IMR-90 (cell line): ENCODE results near the gene BHLHE23. TPM values are rescaled to one million over a fixed set of nuclear protein-coding genes. Genes with fewer than 3 reads are reported as not detected.

Source experiments
- ATAC-seq: fragments of 200-7000 bp; cut with Tn5 transposase; 2 replicates; pipeline ENCODE4 v1.9.1; 2020; ENCODE audit warnings: low read depth, mild to moderate bottlenecking, moderate library complexity
- BruUV-seq: library from RNA; stranded (reverse); fragments of 400-500 nt; replicated peaks from 2 replicates; lab custom pipeline; 2021; lab: Mats Ljungman, UMichigan
- CTCF ChIA-PET: fragments of 300-600 bp; formaldehyde crosslinking; extraction: SDS; loops from one replicate; lab custom pipeline; 2021; ENCODE audit warnings: antibody characterized with exemption; lab: Yijun Ruan, JAX
- POLR2A ChIA-PET: fragments of 300-600 bp; sonication (Branson Sonifier 250); formaldehyde crosslinking; loops from one replicate; lab custom pipeline; 2022; ENCODE audit warnings: antibody characterized with exemption; ENCODE audit not compliant: unreplicated experiment; lab: Charles Lee
- DNase-seq: peaks from one replicate; pipeline ENCODE4 v3.0.0; 2013
- H2AFZ ChIP-seq: replicated peaks from 2 replicates; pipeline ENCODE3; 2013; ENCODE audit warnings: low read length, mild to moderate bottlenecking; ENCODE audit not compliant: poor library complexity
- H2AK5ac ChIP-seq: 2 replicates; pipeline ENCODE4 v1.6.1; 2013; ENCODE audit warnings: low read depth, low read length, inconsistent platforms
- H2AK9ac ChIP-seq: replicated peaks from 2 replicates; pipeline ENCODE3; 2013; ENCODE audit warnings: mild to moderate bottlenecking, low read depth, low read length, moderate library complexity; ENCODE audit not compliant: poor library complexity
- H2BK120ac ChIP-seq: 2 replicates; pipeline ENCODE4 v1.6.1; 2013; ENCODE audit warnings: low read depth, low read length, inconsistent platforms
- H2BK15ac ChIP-seq: 3 replicates; pipeline ENCODE4 v1.6.1; 2013; ENCODE audit warnings: low read depth, low read length, inconsistent platforms
- H2BK20ac ChIP-seq: 2 replicates; pipeline ENCODE4 v1.6.1; 2013; ENCODE audit warnings: low read depth, mild to moderate bottlenecking, inconsistent platforms, low read length, moderate library complexity
- H2BK5ac ChIP-seq: 2 replicates; pipeline ENCODE4 v1.6.1; 2013; ENCODE audit warnings: mild to moderate bottlenecking, low read depth, low read length, inconsistent platforms; ENCODE audit not compliant: poor library complexity, severe bottlenecking
- H3K14ac ChIP-seq: replicated peaks from 2 replicates; pipeline ENCODE4 v1.6.1; 2013; ENCODE audit warnings: low read depth, low read length, inconsistent platforms
- H3K18ac ChIP-seq: 2 replicates; pipeline ENCODE4 v1.6.1; 2013; ENCODE audit warnings: low read depth, low read length, control low read depth
- H3K23ac ChIP-seq: 2 replicates; pipeline ENCODE4 v1.6.1; 2013; ENCODE audit warnings: low read depth, low read length, inconsistent platforms
- H3K27ac ChIP-seq: 2 replicates; pipeline ENCODE4 v1.5.1; 2013; ENCODE audit warnings: mild to moderate bottlenecking, control low read depth, low read length; ENCODE audit not compliant: insufficient read depth
- H3K27me3 ChIP-seq: 2 replicates; pipeline ENCODE4 v1.6.1; 2013; ENCODE audit warnings: low read length; ENCODE audit not compliant: control insufficient read depth, insufficient read depth
- H3K36me3 ChIP-seq: 2 replicates; pipeline ENCODE4 v1.6.1; 2013; ENCODE audit warnings: low read length, mixed read lengths; ENCODE audit not compliant: control insufficient read depth, insufficient read depth
- H3K4ac ChIP-seq: 2 replicates; pipeline ENCODE4 v1.6.1; 2013; ENCODE audit warnings: low read depth, low read length, inconsistent platforms
- H3K4me1 ChIP-seq: 2 replicates; pipeline ENCODE4 v1.6.1; 2013; ENCODE audit warnings: low read length, mixed read lengths; ENCODE audit not compliant: control insufficient read depth, insufficient read depth
- H3K4me2 ChIP-seq: 2 replicates; pipeline ENCODE4 v1.6.1; 2013; ENCODE audit warnings: low read depth, mild to moderate bottlenecking, control low read depth, low read length, moderate library complexity
- H3K4me3 ChIP-seq: 2 replicates; pipeline ENCODE4 v1.5.1; 2013; ENCODE audit warnings: low read depth, mild to moderate bottlenecking, control low read depth, low read length, moderate library complexity; ENCODE audit not compliant: insufficient read depth
- H3K56ac ChIP-seq: 2 replicates; pipeline ENCODE4 v1.6.1; 2013; ENCODE audit warnings: low read length, inconsistent platforms; ENCODE audit not compliant: insufficient read depth; ENCODE audit errors: extremely low read depth
- H3K79me1 ChIP-seq, 2 experiments: 2 replicates each; pipeline ENCODE4 v1.6.1; 2013; ENCODE audit warnings: low read length in 2 of 2, inconsistent platforms in 1 of 2, low read depth in 1 of 2
- H3K9ac ChIP-seq: 2 replicates; pipeline ENCODE4 v1.6.1; 2013; ENCODE audit warnings: low read depth, low read length, control low read depth
- H3K9me1 ChIP-seq: 2 replicates; pipeline ENCODE4 v1.6.1; 2013; ENCODE audit warnings: low read length, inconsistent platforms; ENCODE audit not compliant: insufficient read depth
- H3K9me3 ChIP-seq: 2 replicates; pipeline ENCODE4 v1.6.1; 2013; ENCODE audit warnings: low read length; ENCODE audit not compliant: control insufficient read depth, insufficient read depth
- H4K20me1 ChIP-seq: 2 replicates; pipeline ENCODE4 v1.6.1; 2013; ENCODE audit warnings: low read length, inconsistent platforms; ENCODE audit not compliant: insufficient read depth
- H4K5ac ChIP-seq: 2 replicates; pipeline ENCODE4 v1.6.1; 2013; ENCODE audit warnings: mild to moderate bottlenecking, low read depth, low read length, control low read depth
- H4K8ac ChIP-seq, 2 experiments: 2 replicates each; pipeline ENCODE4 v1.6.1; 2013; ENCODE audit warnings: low read depth in 2 of 2, low read length in 2 of 2, control low read depth in 1 of 2, inconsistent platforms in 1 of 2
- H4K91ac ChIP-seq: 2 replicates; pipeline ENCODE4 v1.6.1; 2013; ENCODE audit warnings: low read depth, low read length, inconsistent platforms; ENCODE audit not compliant: insufficient read depth
- CEBPB ChIP-seq: IDR thresholded peaks from 2 replicates; pipeline ENCODE4 v1.6.1; 2012; ENCODE audit warnings: low read depth, low read length, improper control_type of control experiment
- MAZ ChIP-seq: IDR thresholded peaks from 2 replicates; pipeline ENCODE4 v1.6.1; 2012; ENCODE audit warnings: low read depth, mild to moderate bottlenecking, low read length, improper control_type of control experiment, moderate library complexity, borderline replicate concordance
- NFE2L2 ChIP-seq: fragments of 150-350 bp; IDR thresholded peaks from 2 replicates; pipeline ENCODE4 v1.6.1; 2016; ENCODE audit warnings: low read depth, mild to moderate bottlenecking, low read length
- RAD21 ChIP-seq: IDR thresholded peaks from 2 replicates; pipeline ENCODE4 v1.6.1; 2012; ENCODE audit warnings: low read length, improper control_type of control experiment
- RCOR1 ChIP-seq: IDR thresholded peaks from 2 replicates; pipeline ENCODE4 v1.6.1; 2012; ENCODE audit warnings: mild to moderate bottlenecking, low read length, improper control_type of control experiment; ENCODE audit not compliant: insufficient replicate concordance
- WGBS, 2 experiments: methylation state at CpG; one replicate each; pipeline versions ENCODE4 v1.1.5 to v1.1.7; 2013; ENCODE audit warnings: missing lambda C conversion rate in 2 of 2; ENCODE audit not compliant: insufficient read length in 1 of 2; ENCODE audit errors: extremely low coverage in 2 of 2; 5-methylcytosine and 5-hydroxymethylcytosine counted together
- dilution Hi-C: fragments of 300-500 bp; cut with HindIII; formaldehyde crosslinking; loops from one replicate; pipeline ENCODE4 v1.14.3; 2018; ENCODE audit warnings: low sequenced_read_pairs; ENCODE audit not compliant: unreplicated experiment
- in situ Hi-C: fragments of 300-500 bp; cut with MboI; formaldehyde crosslinking; loops from 3 replicates; pipeline ENCODE4 v1.14.3; 2019; ENCODE audit warnings: low sequenced_read_pairs, inconsistent platforms, mixed read lengths
- intact Hi-C: fragments of 100-400 bp; cut with micrococcal nuclease; formaldehyde crosslinking; loops from 2 replicates; pipeline ENCODE4 v1.10.0; 2022
- polyA plus RNA-seq, 3 experiments: library from polyadenylated mRNA; depleted of rRNA; stranded (reverse); fragments of >200 nt; gene quantifications; 2 replicates each; pipeline ENCODE4 v1.2.3, GENCODE V29; 2012; ENCODE audit warnings: low replicate concordance in 1 of 3
- total RNA-seq: library from RNA; depleted of rRNA; stranded (reverse); fragments of >200 nt; gene quantifications from 2 replicates; pipeline ENCODE4 v1.2.3, GENCODE V29; 2012
- TF ChIP-seq, protein P1 (sequence below): conservative IDR thresholded peaks from 2 replicates; pipeline ENCODE4 v1.5.1; 2012; ENCODE audit warnings: mild to moderate bottlenecking, low read depth, low read length, improper control_type of control experiment

Gene BHLHE23
- total and polyA plus RNA-seq, 2 of the 4 experiments (the other 2 are of a cell fraction), result not detected

DNA sequence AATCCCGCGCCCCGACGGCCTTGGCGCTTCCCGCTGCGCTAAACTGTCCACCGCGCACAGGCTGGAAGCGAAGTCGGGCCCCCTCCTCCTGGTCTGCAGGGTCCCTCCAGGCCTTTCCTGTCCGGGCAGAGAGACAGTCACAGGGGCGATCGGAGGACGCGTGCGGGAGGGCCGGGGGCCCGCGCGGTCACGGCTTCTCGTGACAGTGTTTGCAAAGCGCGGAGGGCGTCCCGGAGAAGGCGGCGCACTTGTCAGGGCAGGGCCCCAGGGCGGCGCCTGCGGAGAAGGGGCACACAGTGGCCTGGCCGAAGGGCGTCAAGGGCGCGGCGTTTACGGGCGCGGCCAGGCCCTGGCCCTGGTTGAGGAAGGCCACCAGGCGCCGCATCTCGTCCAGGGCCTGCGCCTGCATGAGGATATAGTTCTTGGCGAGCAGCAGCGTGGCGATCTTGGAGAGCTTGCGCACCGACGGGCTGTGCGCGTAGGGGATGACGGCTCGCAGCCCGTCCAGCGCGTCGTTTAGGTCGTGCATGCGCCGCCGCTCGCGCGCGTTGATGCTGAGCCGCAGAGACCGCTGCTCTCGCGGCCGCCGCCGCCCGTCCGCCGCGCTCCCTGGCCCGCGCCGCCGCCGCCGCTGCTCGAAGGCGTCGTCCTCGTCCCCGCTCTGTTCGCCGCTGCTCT lies 763 bp downstream of the BHLHE23 start:
- CTCF ChIA-PET, result no interaction called here
- WGBS, 2 experiments, result 2% methylated on average over 73 of the region's 90 CpGs; no CpG with 5 or more reads in 1 of the 2 experiments

More for the DNA sequence above, 763 bp downstream of the BHLHE23 start:
- H2BK5ac ChIP-seq, result no peak overlapping the region
- no peaks in the 10 kb centered on the region for H3K9me1 ChIP-seq
- no peaks in the 10 kb centered on the region for H3K36me3 ChIP-seq
- no peak overlapping the region for H4K5ac ChIP-seq
- no peak overlapping the region for H2BK120ac ChIP-seq
- BruUV-seq, result no TSS peak
- H2BK20ac ChIP-seq, result no peak overlapping the region
- H3K4me1 ChIP-seq, result no peaks in the 10 kb centered on the region
- no peak overlapping the region for H3K4ac ChIP-seq
- no peak overlapping the region for H3K56ac ChIP-seq
- H3K79me1 ChIP-seq, result no peaks in the 10 kb centered on the region
- DNase-seq (peak; percentile 10), ATAC-seq (no peak)
- H3K27ac ChIP-seq, result no peak overlapping the region
- dilution Hi-C loops (no loop called here), intact Hi-C loops (loop anchor here (5.0 kb wide), 1 partner anchor 199 kb away; no protein-coding TSS in a partner anchor), in situ Hi-C loops (loop anchor here (25.0 kb wide), 1 partner anchor 319 kb away; no protein-coding TSS in a partner anchor)
- no peak overlapping the region for H4K91ac ChIP-seq
- no peak overlapping the region for H3K14ac ChIP-seq
- no peaks in the 10 kb centered on the region for H3K9me3 ChIP-seq
- H4K8ac ChIP-seq, result no peak overlapping the region
- no peak overlapping the region for H3K18ac ChIP-seq
- H3K4me3 ChIP-seq, result no peak overlapping the region
- no peak overlapping the region for H3K23ac ChIP-seq
- POLR2A ChIA-PET, result no interaction called here
- H2AFZ ChIP-seq, result no peak overlapping the region
- H3K4me2 ChIP-seq, result no peak overlapping the region
- no peak overlapping the region for H3K9ac ChIP-seq
- H2BK15ac ChIP-seq, result no peak overlapping the region
- peaks cover 89% of the 10 kb centered on the region for H3K27me3 ChIP-seq
- no peak overlapping the region for H2AK5ac ChIP-seq
- H4K20me1 ChIP-seq, result peaks cover 7% of the 10 kb centered on the region; the same call in 1 of the 2 replicates
- TF ChIP-seq CEBPB, result no peak
- TF ChIP-seq MAZ, result no peak
- TF ChIP-seq, protein P1, sequence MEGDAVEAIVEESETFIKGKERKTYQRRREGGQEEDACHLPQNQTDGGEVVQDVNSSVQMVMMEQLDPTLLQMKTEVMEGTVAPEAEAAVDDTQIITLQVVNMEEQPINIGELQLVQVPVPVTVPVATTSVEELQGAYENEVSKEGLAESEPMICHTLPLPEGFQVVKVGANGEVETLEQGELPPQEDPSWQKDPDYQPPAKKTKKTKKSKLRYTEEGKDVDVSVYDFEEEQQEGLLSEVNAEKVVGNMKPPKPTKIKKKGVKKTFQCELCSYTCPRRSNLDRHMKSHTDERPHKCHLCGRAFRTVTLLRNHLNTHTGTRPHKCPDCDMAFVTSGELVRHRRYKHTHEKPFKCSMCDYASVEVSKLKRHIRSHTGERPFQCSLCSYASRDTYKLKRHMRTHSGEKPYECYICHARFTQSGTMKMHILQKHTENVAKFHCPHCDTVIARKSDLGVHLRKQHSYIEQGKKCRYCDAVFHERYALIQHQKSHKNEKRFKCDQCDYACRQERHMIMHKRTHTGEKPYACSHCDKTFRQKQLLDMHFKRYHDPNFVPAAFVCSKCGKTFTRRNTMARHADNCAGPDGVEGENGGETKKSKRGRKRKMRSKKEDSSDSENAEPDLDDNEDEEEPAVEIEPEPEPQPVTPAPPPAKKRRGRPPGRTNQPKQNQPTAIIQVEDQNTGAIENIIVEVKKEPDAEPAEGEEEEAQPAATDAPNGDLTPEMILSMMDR, result no peak
- no peak for TF ChIP-seq RCOR1
- no peak for TF ChIP-seq RAD21
- TF ChIP-seq NFE2L2, result no peak
- no peak overlapping the region for H2AK9ac ChIP-seq
